Measurements from ENCODE around the gene KRT6B.
"Not testable (repeated sequence)": the region's sequence is repeated elsewhere in the genome, so short reads cannot be mapped to it uniquely, and the experiment has no call there.

The KRT6B gene

GRCh38 chr12:52473768-52474167, 21.8 kb upstream of the KRT6B start, which contains the start of gene KRT6C:
TSS of gene KRT6C (minus strand) at chr12:52473805. CDS start at chr12:52473737, 68 bp downstream.
- no peak for DNase-seq (ENCODE audit: low spot score)
- FAIRE-seq: no peak

- FAIRE-seq: no peak
Observed at GRCh38 chr12:52469853-52470252, 17.9 kb upstream of the KRT6B start.

GRCh38 chr12:52464897-52465296, 13.0 kb upstream of the KRT6B start:
- DNase-seq (ENCODE audit: low spot score): no peak
- no peak for FAIRE-seq

More at GRCh38 chr12:52469853-52470252, 17.9 kb upstream of the KRT6B start:
- DNase-seq (ENCODE audit: low spot score): no peak

- DNase-seq (ENCODE audit: low spot score) (no peak), FAIRE-seq (no peak)
Observed at GRCh38 chr12:52461693-52462092, 9.7 kb upstream of the KRT6B start.

GRCh38 chr12:52458861-52459260, 6.9 kb upstream of the KRT6B start:
- FAIRE-seq (no peak), DNase-seq (ENCODE audit: low spot score) (no peak)

GRCh38 chr12:52455821-52456220, 3.9 kb upstream of the KRT6B start:
- FAIRE-seq (no peak), DNase-seq (ENCODE audit: low spot score) (no peak)

- FAIRE-seq (no peak), DNase-seq (ENCODE audit: low spot score) (peak; percentile 43)
Observed at GRCh38 chr12:52454411-52455201, 2.7 kb upstream of the KRT6B start.

- DNase-seq (ENCODE audit: low spot score) (no peak), FAIRE-seq (no peak)
Observed at GRCh38 chr12:52448228-52448627, 3.7 kb downstream of the KRT6B start.

- not testable (repeated sequence) for FAIRE-seq; DNase-seq (ENCODE audit: low spot score)
Observed at GRCh38 chr12:52447196-52447595, 4.8 kb downstream of the KRT6B start.

GRCh38 chr12:52446367-52447045, 5.4 kb downstream of the KRT6B start:
- no peak for FAIRE-seq
- DNase-seq (ENCODE audit: low spot score): no peak

- DNase-seq (ENCODE audit: low spot score) (no peak), FAIRE-seq (no peak)
Observed at GRCh38 chr12:52445876-52446275, 6.1 kb downstream of the KRT6B start.

- DNase-seq (ENCODE audit: low spot score) (no peak), FAIRE-seq (no peak)
Observed at GRCh38 chr12:52444647-52445595, 7.0 kb downstream of the KRT6B start.

- no peak for FAIRE-seq
- no peak for DNase-seq (ENCODE audit: low spot score)
Observed at GRCh38 chr12:52443966-52444365, 8.0 kb downstream of the KRT6B start.

GRCh38 chr12:52442600-52443061, 9.3 kb downstream of the KRT6B start:
- peak; percentile 90 for DNase-seq (ENCODE audit: low spot score)
- peak; percentile 83 for FAIRE-seq

- peak; percentile 47 for DNase-seq (ENCODE audit: low spot score)
- peak; percentile 72 for FAIRE-seq
Observed at GRCh38 chr12:52441320-52441911, 10.5 kb downstream of the KRT6B start.

- peak; percentile 45 for DNase-seq (ENCODE audit: low spot score)
- FAIRE-seq: peak; percentile 71
Observed at GRCh38 chr12:52440821-52441319, 11.1 kb downstream of the KRT6B start.

GRCh38 chr12:52439845-52440244, 12.1 kb downstream of the KRT6B start:
- DNase-seq (ENCODE audit: low spot score) (no peak), FAIRE-seq (no peak)

- no peak for FAIRE-seq
- no peak for DNase-seq (ENCODE audit: low spot score)
Observed at GRCh38 chr12:52439420-52439819, 12.5 kb downstream of the KRT6B start.

GRCh38 chr12:52438305-52439301, 13.3 kb downstream of the KRT6B start:
- no peak for DNase-seq (ENCODE audit: low spot score)
- FAIRE-seq: peak; percentile 87

GRCh38 chr12:52437508-52437907, 14.4 kb downstream of the KRT6B start:
- FAIRE-seq: no peak
- no peak for DNase-seq (ENCODE audit: low spot score)
